IMR-90 (cell line): Measurements from ENCODE around the gene MORN5. TPM values are rescaled to one million over a fixed set of nuclear protein-coding genes. Genes with fewer than 3 reads are reported as not detected.
A peak's percentile ranks its signal among the peaks of the same experiment; 100 is the strongest.

Experiments used
- ATAC-seq: fragments of 200-7000 bp; cut with Tn5 transposase; 2 replicates; pipeline ENCODE4 v1.9.1; 2020; ENCODE audit warnings: low read depth, mild to moderate bottlenecking, moderate library complexity
- BruUV-seq: library from RNA; stranded (reverse); fragments of 400-500 nt; replicated peaks from 2 replicates; lab custom pipeline; 2021; lab: Mats Ljungman, UMichigan
- CTCF ChIA-PET: fragments of 300-600 bp; formaldehyde crosslinking; extraction: SDS; loops from one replicate; lab custom pipeline; 2021; ENCODE audit warnings: antibody characterized with exemption; lab: Yijun Ruan, JAX
- POLR2A ChIA-PET: fragments of 300-600 bp; sonication (Branson Sonifier 250); formaldehyde crosslinking; loops from one replicate; lab custom pipeline; 2022; ENCODE audit warnings: antibody characterized with exemption; ENCODE audit not compliant: unreplicated experiment; lab: Charles Lee
- DNase-seq: peaks from one replicate; pipeline ENCODE4 v3.0.0; 2013
- H2AFZ ChIP-seq: replicated peaks from 2 replicates; pipeline ENCODE3; 2013; ENCODE audit warnings: low read length, mild to moderate bottlenecking; ENCODE audit not compliant: poor library complexity
- H2AK5ac ChIP-seq: 2 replicates; pipeline ENCODE4 v1.6.1; 2013; ENCODE audit warnings: low read depth, low read length, inconsistent platforms
- H2AK9ac ChIP-seq: replicated peaks from 2 replicates; pipeline ENCODE3; 2013; ENCODE audit warnings: mild to moderate bottlenecking, low read depth, low read length, moderate library complexity; ENCODE audit not compliant: poor library complexity
- H2BK120ac ChIP-seq: 2 replicates; pipeline ENCODE4 v1.6.1; 2013; ENCODE audit warnings: low read depth, low read length, inconsistent platforms
- H2BK15ac ChIP-seq: 3 replicates; pipeline ENCODE4 v1.6.1; 2013; ENCODE audit warnings: low read depth, low read length, inconsistent platforms
- H2BK20ac ChIP-seq: 2 replicates; pipeline ENCODE4 v1.6.1; 2013; ENCODE audit warnings: low read depth, mild to moderate bottlenecking, inconsistent platforms, low read length, moderate library complexity
- H2BK5ac ChIP-seq: 2 replicates; pipeline ENCODE4 v1.6.1; 2013; ENCODE audit warnings: mild to moderate bottlenecking, low read depth, low read length, inconsistent platforms; ENCODE audit not compliant: poor library complexity, severe bottlenecking
- H3K14ac ChIP-seq: replicated peaks from 2 replicates; pipeline ENCODE4 v1.6.1; 2013; ENCODE audit warnings: low read depth, low read length, inconsistent platforms
- H3K18ac ChIP-seq: 2 replicates; pipeline ENCODE4 v1.6.1; 2013; ENCODE audit warnings: low read depth, low read length, control low read depth
- H3K23ac ChIP-seq: 2 replicates; pipeline ENCODE4 v1.6.1; 2013; ENCODE audit warnings: low read depth, low read length, inconsistent platforms
- H3K27ac ChIP-seq: 2 replicates; pipeline ENCODE4 v1.5.1; 2013; ENCODE audit warnings: mild to moderate bottlenecking, control low read depth, low read length; ENCODE audit not compliant: insufficient read depth
- H3K27me3 ChIP-seq: 2 replicates; pipeline ENCODE4 v1.6.1; 2013; ENCODE audit warnings: low read length; ENCODE audit not compliant: control insufficient read depth, insufficient read depth
- H3K36me3 ChIP-seq: 2 replicates; pipeline ENCODE4 v1.6.1; 2013; ENCODE audit warnings: low read length, mixed read lengths; ENCODE audit not compliant: control insufficient read depth, insufficient read depth
- H3K4ac ChIP-seq: 2 replicates; pipeline ENCODE4 v1.6.1; 2013; ENCODE audit warnings: low read depth, low read length, inconsistent platforms
- H3K4me1 ChIP-seq: 2 replicates; pipeline ENCODE4 v1.6.1; 2013; ENCODE audit warnings: low read length, mixed read lengths; ENCODE audit not compliant: control insufficient read depth, insufficient read depth
- H3K4me2 ChIP-seq: 2 replicates; pipeline ENCODE4 v1.6.1; 2013; ENCODE audit warnings: low read depth, mild to moderate bottlenecking, control low read depth, low read length, moderate library complexity
- H3K4me3 ChIP-seq: 2 replicates; pipeline ENCODE4 v1.5.1; 2013; ENCODE audit warnings: low read depth, mild to moderate bottlenecking, control low read depth, low read length, moderate library complexity; ENCODE audit not compliant: insufficient read depth
- H3K56ac ChIP-seq: 2 replicates; pipeline ENCODE4 v1.6.1; 2013; ENCODE audit warnings: low read length, inconsistent platforms; ENCODE audit not compliant: insufficient read depth; ENCODE audit errors: extremely low read depth
- H3K79me1 ChIP-seq, 2 experiments: 2 replicates each; pipeline ENCODE4 v1.6.1; 2013; ENCODE audit warnings: low read length in 2 of 2, inconsistent platforms in 1 of 2, low read depth in 1 of 2
- H3K9ac ChIP-seq: 2 replicates; pipeline ENCODE4 v1.6.1; 2013; ENCODE audit warnings: low read depth, low read length, control low read depth
- H3K9me1 ChIP-seq: 2 replicates; pipeline ENCODE4 v1.6.1; 2013; ENCODE audit warnings: low read length, inconsistent platforms; ENCODE audit not compliant: insufficient read depth
- H3K9me3 ChIP-seq: 2 replicates; pipeline ENCODE4 v1.6.1; 2013; ENCODE audit warnings: low read length; ENCODE audit not compliant: control insufficient read depth, insufficient read depth
- H4K20me1 ChIP-seq: 2 replicates; pipeline ENCODE4 v1.6.1; 2013; ENCODE audit warnings: low read length, inconsistent platforms; ENCODE audit not compliant: insufficient read depth
- H4K5ac ChIP-seq: 2 replicates; pipeline ENCODE4 v1.6.1; 2013; ENCODE audit warnings: mild to moderate bottlenecking, low read depth, low read length, control low read depth
- H4K8ac ChIP-seq, 2 experiments: 2 replicates each; pipeline ENCODE4 v1.6.1; 2013; ENCODE audit warnings: low read depth in 2 of 2, low read length in 2 of 2, control low read depth in 1 of 2, inconsistent platforms in 1 of 2
- H4K91ac ChIP-seq: 2 replicates; pipeline ENCODE4 v1.6.1; 2013; ENCODE audit warnings: low read depth, low read length, inconsistent platforms; ENCODE audit not compliant: insufficient read depth
- BHLHE40 ChIP-seq: fragments of 150-350 bp; IDR thresholded peaks from 2 replicates; pipeline ENCODE4 v1.6.1; 2016; ENCODE audit warnings: mild to moderate bottlenecking, low read depth, low read length
- CEBPB ChIP-seq: IDR thresholded peaks from 2 replicates; pipeline ENCODE4 v1.6.1; 2012; ENCODE audit warnings: low read depth, low read length, improper control_type of control experiment
- MAZ ChIP-seq: IDR thresholded peaks from 2 replicates; pipeline ENCODE4 v1.6.1; 2012; ENCODE audit warnings: low read depth, mild to moderate bottlenecking, low read length, improper control_type of control experiment, moderate library complexity, borderline replicate concordance
- MXI1 ChIP-seq: IDR thresholded peaks from 2 replicates; pipeline ENCODE4 v1.6.1; 2012; ENCODE audit warnings: low read depth, mild to moderate bottlenecking, low read length, moderate library complexity, borderline replicate concordance
- NFE2L2 ChIP-seq: fragments of 150-350 bp; IDR thresholded peaks from 2 replicates; pipeline ENCODE4 v1.6.1; 2016; ENCODE audit warnings: low read depth, mild to moderate bottlenecking, low read length
- RAD21 ChIP-seq: IDR thresholded peaks from 2 replicates; pipeline ENCODE4 v1.6.1; 2012; ENCODE audit warnings: low read length, improper control_type of control experiment
- USF2 ChIP-seq: fragments of 150-350 bp; IDR thresholded peaks from 2 replicates; pipeline ENCODE4 v1.6.1; 2017; ENCODE audit warnings: mild to moderate bottlenecking, antibody characterized with exemption, low read length, low read depth
- WGBS, 2 experiments: methylation state at CpG; one replicate each; pipeline versions ENCODE4 v1.1.5 to v1.1.7; 2013; ENCODE audit warnings: missing lambda C conversion rate in 2 of 2; ENCODE audit not compliant: insufficient read length in 1 of 2; ENCODE audit errors: extremely low coverage in 2 of 2; 5-methylcytosine and 5-hydroxymethylcytosine counted together
- dilution Hi-C: fragments of 300-500 bp; cut with HindIII; formaldehyde crosslinking; loops from one replicate; pipeline ENCODE4 v1.14.3; 2018; ENCODE audit warnings: low sequenced_read_pairs; ENCODE audit not compliant: unreplicated experiment
- in situ Hi-C: fragments of 300-500 bp; cut with MboI; formaldehyde crosslinking; loops from 3 replicates; pipeline ENCODE4 v1.14.3; 2019; ENCODE audit warnings: low sequenced_read_pairs, inconsistent platforms, mixed read lengths
- intact Hi-C: fragments of 100-400 bp; cut with micrococcal nuclease; formaldehyde crosslinking; loops from 2 replicates; pipeline ENCODE4 v1.10.0; 2022
- polyA plus RNA-seq, 3 experiments: library from polyadenylated mRNA; depleted of rRNA; stranded (reverse); fragments of >200 nt; gene quantifications; 2 replicates each; pipeline ENCODE4 v1.2.3, GENCODE V29; 2012; ENCODE audit warnings: low replicate concordance in 1 of 3
- total RNA-seq: library from RNA; depleted of rRNA; stranded (reverse); fragments of >200 nt; gene quantifications from 2 replicates; pipeline ENCODE4 v1.2.3, GENCODE V29; 2012

MORN5 gene
- total and polyA plus RNA-seq, 2 of the 4 experiments (the other 2 are of a cell fraction), result not detected

DNA sequence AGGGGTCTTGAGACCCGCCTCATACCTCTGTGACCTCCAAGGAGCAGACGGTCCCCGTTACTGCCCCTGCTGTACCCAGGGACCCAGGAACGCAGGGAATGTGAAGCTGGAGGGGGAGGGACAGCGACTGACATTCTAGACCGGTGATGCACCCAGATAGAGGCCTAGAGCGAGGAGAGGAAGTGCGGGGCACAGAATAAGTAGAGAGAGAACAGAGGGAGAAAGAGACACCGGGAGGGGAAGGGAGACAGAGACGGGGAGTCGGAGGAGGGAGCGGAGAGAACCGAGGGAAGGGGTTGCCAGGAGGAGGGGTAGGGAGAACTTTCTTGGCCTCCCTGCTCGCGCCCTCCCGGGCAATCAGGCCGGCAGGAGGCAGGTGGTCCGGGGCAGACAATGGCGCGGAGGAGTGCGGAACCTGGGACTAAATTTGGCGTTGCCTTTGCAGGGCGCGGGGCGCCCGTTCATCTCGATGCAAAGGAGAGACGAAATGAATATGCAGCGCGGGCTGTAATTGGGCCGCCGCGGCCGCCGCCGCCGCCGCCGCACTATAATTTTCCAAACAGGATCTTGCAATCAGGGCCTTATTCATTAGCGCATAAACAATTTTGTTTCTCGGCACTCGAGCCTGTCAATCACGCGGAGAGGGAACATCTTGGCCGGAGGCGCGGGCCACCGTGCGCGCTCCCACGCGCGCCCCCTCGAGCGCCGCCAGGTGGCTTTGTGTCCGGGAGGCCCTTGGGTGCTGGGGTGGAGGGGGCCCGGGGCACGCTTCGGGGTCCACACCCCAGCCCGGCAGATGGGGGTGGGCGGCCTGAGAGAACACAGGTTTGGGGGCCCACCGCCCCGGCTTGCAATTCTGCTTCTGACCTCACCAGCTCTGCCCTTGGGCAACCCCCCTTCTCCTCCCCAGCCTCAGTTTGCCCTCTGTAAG is 33.1 kb upstream of the MORN5 start:
- peak; percentile 72 for ATAC-seq
- no peaks in the 10 kb centered on the region for H3K9me3 ChIP-seq
- peak overlapping the region; percentile 92; the same call in 1 of the 2 replicates for H3K14ac ChIP-seq
- 0 out of 2 replicates have a peak overlapping the region, but pooled peaks have one; percentile 74 for H3K23ac ChIP-seq
- peaks cover 13% of the 10 kb centered on the region for H3K4me1 ChIP-seq
- H3K18ac ChIP-seq, result peak overlapping the region; percentile 82
- CTCF ChIA-PET, result interaction anchor here (1.1 to 3.7 kb wide), 6 partner anchors 19 to 327 kb away, joined by 3 to 43 read pairs (median 9); no protein-coding TSS in a partner anchor
- H3K27ac ChIP-seq, result peak overlapping the region; percentile 41
- DNase-seq, result peak; percentile 51
- 22% methylated on average over 16 of the region's 64 CpGs; no CpG with 5 or more reads in 1 of the 2 experiments for WGBS, 2 experiments
- TF ChIP-seq USF2 (no peak), BHLHE40 (no peak), MAZ (0 out of 2 replicates have a peak, but pooled peaks have one; percentile 9), MXI1 (no peak), RAD21 (no peak), NFE2L2 (no peak), CEBPB (no peak)
- H2BK20ac ChIP-seq, result peak overlapping the region; percentile 81
- BruUV-seq, result no TSS peak
- H3K79me1 ChIP-seq, result no peaks in the 10 kb centered on the region
- intact Hi-C loops (no loop called here), in situ Hi-C loops (no loop called here), dilution Hi-C loops (no loop called here)
- peak overlapping the region; percentile 49 for H3K9ac ChIP-seq
- H3K4me2 ChIP-seq, result peak overlapping the region; percentile 47
- peak overlapping the region; percentile 87 for H2AFZ ChIP-seq
- peak overlapping the region; percentile 82 for H4K91ac ChIP-seq
- peaks cover 7% of the 10 kb centered on the region for H3K9me1 ChIP-seq
- H2BK5ac ChIP-seq, result peak overlapping the region; percentile 39
- H4K8ac ChIP-seq, result peak overlapping the region; percentile 77 to 95
- H4K20me1 ChIP-seq, result no peaks in the 10 kb centered on the region
- peak overlapping the region; percentile 93 for H2BK120ac ChIP-seq
- H3K56ac ChIP-seq, result 0 out of 2 replicates have a peak overlapping the region, but pooled peaks have one; percentile 49
- H2AK5ac ChIP-seq, result peak overlapping the region; percentile 90
- H3K27me3 ChIP-seq, result peaks cover 1% of the 10 kb centered on the region; the same call in 1 of the 2 replicates
- peak overlapping the region; percentile 45 for H4K5ac ChIP-seq
- no peaks in the 10 kb centered on the region for H3K36me3 ChIP-seq
- POLR2A ChIA-PET, result interaction anchor here (0.5 to 1.1 kb wide), 3 partner anchors 20 to 262 kb away, joined by 4 to 6 read pairs (median 5); no protein-coding TSS in a partner anchor
- peak overlapping the region; percentile 74 for H2AK9ac ChIP-seq
- H2BK15ac ChIP-seq, result peak overlapping the region; percentile 51; the same call in 2 of the 3 replicates
- peak overlapping the region; percentile 86 for H3K4ac ChIP-seq
- H3K4me3 ChIP-seq, result no peak overlapping the region
